HG03571 (cell line): ENCODE data around the gene PGLYRP3.

Source experiments
- ATAC-seq: cut with Tn5 transposase; IDR thresholded peaks from one replicate; pipeline ENCODE4 v1.9.1; 2021; ENCODE audit not compliant: unreplicated experiment

The PGLYRP3 gene, protein sequence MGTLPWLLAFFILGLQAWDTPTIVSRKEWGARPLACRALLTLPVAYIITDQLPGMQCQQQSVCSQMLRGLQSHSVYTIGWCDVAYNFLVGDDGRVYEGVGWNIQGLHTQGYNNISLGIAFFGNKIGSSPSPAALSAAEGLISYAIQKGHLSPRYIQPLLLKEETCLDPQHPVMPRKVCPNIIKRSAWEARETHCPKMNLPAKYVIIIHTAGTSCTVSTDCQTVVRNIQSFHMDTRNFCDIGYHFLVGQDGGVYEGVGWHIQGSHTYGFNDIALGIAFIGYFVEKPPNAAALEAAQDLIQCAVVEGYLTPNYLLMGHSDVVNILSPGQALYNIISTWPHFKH

DNA sequence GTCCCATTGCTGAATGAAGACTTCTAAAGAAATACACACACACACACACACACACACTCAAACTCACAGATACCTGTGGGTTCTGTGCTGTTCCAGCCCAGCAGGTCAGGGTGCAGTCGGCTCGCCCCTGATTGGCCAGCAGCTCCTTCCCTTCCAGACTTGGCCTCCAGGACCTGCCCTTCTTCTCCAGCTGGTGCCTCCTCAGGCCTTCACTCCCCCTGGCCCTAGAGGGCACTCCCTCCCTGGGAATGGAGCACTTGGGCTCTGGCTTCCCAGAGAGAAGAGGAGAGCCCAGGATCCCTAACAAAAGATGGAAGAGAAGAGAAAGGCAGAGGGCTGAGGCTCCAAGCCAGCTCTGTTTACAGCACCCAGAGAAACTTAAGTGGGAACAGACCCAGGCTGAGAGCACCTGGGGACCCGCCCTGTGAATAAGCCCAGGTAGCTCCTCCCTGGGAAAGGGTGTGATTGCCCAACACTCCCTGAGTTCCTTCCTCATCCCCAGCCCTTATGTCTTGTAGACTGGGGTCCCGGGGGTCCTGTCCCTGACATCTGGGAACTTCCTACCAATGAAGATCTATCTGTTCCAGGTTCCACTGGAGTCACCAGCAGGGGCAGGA is at the start of gene PGLYRP3:
Gene PGLYRP3, minus strand, starts transcription at position 383 of the 617 bp plus-strand sequence. CDS start 2,287 bp downstream, outside the sequence.
- ATAC-seq: no peak

DNA sequence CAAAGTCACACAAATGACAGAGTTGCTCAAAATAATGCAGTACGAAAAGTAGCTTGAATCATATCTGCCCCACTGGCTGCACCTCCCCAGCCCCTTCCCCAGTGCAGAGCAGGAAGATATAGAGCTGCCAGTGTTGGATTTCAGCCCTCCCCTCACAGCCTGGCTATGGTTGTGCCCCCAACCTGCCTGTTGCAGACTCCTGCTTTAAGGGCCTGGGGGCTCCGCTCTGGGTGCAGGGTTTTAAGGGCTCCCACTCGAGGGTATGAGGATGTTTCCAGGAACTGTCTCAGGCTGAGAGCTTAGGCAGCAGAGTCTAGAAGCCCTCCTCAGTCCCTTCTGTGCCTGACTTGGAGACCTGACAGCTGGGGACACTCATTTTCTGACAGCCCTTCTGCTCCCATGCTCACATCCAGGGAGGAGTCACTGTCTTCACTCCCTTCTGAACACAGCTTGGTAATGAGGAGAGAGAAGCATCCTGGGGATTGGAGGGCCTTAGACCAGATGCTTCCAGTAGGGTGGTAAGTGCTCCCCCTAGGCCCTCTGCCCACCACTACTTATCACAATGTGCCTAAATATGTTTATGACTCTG is 49.5 kb upstream of the PGLYRP3 start:
- ATAC-seq: no peak

DNA sequence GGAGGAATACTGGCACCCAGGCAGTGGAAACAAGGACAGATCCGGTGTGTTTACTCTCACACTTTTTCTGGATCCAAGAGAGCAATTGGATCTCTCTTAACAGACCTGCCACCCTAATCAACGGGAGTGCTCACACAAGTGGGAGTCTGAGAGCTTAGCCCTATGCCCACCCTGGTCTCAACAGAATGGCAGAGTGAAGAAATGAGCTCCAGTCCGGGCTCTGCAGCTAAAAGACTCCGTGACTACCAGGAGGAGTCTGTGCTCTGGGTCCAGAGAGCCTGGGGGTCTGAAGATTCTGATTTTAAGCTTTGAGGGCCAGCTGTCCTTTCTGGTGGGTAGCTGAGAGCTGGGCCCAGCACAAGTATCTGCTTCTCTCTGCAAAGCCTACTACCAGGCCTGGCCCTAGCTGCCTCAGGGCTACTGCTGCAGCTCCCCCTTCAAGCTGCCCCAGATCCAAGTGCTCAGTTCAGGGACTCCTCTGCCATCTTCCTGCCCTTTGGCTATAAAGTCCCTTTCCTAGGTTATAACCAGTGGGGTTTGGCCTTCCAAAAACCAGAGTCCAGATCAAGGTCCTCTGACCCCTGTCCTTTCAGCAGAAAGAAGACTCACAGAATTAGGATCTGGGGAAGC is 48.8 kb upstream of the PGLYRP3 start:
- ATAC-seq: no peak

DNA sequence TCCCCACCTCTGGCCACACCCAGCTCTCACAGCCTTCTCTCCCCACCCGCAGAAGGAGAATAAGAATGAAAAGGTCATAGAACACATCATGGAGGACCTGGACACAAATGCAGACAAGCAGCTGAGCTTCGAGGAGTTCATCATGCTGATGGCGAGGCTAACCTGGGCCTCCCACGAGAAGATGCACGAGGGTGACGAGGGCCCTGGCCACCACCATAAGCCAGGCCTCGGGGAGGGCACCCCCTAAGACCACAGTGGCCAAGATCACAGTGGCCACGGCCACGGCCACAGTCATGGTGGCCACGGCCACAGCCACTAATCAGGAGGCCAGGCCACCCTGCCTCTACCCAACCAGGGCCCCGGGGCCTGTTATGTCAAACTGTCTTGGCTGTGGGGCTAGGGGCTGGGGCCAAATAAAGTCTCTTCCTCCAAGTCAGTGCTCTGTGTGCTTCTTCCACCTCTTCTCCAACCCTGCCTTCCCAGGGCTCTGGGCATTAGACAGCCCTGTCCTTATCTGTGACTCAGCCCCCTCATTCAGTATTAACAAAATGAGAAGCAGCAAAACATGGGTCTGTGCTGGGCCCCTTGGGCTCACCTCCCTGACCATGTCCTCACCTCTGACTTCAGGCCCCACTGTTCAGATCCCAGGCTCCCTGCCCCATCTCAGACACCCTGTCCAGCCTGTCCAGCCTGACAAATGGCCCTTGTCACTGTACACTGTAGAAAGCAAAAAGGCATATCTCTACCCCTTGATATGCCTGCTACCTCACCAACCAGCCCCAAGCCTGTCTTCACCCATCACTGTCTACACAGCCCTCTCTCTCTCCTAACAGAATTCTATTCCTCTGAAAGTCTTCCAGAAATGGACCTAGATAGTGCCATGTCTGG is 48.1 kb upstream of the PGLYRP3 start:
- ATAC-seq: no peak

DNA sequence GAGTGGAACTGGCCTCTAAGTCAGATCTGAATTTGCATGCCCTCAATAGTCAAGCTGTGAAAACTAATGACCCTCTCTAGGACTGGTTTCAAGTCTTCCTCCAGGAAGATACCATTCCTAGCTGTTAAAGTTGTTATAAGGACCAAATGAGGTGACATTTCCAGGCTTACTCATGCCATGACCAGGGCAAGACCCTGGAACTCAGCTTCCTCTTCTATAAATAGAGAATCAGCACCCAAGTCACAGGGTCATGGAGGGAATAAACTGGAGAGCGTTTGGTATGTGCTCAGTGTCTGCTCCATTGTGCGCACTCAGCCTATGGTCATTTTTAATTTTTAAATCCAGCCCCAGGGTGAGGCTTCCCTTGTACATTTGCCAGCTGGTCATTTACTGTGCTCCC is 47.4 kb upstream of the PGLYRP3 start:
- no peak for ATAC-seq

DNA sequence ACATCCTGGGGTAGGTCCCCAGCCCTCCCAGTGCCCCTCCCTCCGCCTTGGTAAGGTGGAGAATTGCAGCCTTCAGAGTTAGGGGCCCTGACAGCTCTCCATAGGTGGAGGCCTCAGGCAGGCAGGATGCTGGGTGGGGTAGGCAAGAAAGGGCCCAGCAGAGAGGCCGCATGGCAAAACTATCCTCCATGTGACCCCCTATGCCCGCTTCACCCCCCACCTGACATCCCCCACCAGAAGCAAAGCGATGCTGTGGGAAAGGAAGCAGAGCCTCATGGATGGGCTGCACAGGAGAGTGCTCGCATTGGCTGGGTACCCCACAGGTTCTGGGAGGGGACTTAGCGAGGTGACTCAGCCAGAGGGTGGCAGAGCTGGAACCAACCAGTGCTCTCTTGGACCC is 46.5 kb upstream of the PGLYRP3 start:
- no peak for ATAC-seq

DNA sequence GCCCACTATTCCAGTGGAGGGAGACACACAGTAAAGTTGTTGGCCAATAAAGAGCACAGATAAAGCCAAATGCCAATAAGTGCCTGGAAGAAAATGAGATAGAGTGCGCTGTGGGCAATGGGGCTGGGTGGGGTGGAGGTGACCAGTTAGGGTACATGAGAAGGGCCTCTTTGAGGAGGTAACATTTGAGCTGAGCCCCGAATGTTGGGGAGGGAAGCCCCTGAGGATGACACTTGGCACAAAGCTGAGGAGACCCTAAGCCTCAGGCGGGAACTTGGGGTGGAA is 45.9 kb upstream of the PGLYRP3 start:
- ATAC-seq: no peak

DNA sequence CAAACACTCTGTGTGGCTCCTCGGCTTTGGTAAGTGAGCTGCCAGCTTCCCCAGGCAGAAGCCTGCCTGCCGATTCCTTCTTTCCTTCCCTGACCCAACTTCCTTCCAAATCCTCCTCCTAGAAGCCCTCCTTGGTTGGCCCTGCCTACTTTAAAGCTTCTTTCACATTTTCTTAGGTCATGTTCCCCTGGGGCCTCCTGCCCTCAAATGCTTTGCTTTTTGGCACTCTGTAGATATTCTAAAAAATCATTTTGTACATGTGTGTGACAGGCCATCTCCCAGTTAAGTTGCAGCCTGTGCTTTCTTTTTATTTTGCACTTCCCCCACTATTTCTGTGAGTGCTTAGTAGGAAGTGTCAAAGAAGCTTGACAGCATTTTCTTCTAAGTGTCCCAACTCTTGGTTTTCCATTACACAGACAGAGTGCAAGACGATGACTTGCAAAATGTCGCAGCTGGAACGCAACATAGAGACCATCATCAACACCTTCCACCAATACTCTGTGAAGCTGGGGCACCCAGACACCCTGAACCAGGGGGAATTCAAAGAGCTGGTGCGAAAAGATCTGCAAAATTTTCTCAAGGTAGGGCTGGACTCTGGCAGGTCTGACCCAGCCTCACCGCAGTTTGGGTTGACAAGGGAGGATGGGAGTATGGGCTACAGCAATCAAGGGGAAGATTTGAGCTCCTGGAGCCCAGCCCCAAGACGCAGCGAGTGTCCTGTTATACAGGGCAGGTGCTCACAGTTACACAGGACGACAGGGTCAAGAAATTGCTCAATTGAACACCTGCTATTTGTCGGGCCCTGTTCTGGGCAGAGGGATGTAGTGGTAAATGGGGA is 45.3 kb upstream of the PGLYRP3 start, which contains the start of gene S100A9:
Gene S100A9, plus strand, starts transcription at position 2 of the 838 bp plus-strand sequence. Its CDS starts 430 bp downstream, at position 432.
- no peak for ATAC-seq

DNA sequence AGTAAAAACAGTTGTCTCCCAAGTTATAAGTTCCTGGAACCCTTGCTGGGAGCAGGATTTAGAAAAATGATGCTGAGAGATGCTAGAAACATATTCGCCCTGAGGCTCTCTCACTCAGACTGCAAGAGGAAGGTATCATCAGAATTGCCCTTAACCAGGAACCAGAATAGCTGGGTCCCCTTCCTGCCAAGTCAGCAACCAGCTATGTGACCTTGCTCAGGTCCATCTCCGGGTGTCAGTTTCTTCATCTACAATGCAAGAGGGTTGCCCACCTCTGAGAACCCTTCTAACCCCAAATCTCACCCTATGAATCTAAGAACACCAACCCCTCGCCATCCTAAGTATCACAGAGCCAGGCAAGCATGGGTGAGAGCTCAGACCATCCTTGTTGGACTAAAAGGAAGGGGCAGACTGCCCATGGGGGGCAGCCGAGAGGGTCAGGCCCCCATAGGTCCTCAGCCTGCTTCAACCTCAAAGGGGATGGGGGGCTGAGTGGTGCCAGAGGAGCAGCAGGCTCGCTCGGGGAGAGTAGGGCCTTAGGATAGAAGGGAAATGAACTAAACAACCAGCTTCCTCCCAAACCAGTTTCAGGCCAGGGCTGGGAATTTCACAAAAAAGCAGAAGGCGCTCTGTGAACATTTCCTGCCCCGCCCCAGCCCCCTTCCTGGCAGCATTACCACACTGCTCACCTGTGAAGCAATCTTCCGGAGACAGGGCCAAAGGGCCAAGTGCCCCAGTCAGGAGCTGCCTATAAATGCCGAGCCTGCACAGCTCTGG is 44.5 kb upstream of the PGLYRP3 start:
- no peak for ATAC-seq

DNA sequence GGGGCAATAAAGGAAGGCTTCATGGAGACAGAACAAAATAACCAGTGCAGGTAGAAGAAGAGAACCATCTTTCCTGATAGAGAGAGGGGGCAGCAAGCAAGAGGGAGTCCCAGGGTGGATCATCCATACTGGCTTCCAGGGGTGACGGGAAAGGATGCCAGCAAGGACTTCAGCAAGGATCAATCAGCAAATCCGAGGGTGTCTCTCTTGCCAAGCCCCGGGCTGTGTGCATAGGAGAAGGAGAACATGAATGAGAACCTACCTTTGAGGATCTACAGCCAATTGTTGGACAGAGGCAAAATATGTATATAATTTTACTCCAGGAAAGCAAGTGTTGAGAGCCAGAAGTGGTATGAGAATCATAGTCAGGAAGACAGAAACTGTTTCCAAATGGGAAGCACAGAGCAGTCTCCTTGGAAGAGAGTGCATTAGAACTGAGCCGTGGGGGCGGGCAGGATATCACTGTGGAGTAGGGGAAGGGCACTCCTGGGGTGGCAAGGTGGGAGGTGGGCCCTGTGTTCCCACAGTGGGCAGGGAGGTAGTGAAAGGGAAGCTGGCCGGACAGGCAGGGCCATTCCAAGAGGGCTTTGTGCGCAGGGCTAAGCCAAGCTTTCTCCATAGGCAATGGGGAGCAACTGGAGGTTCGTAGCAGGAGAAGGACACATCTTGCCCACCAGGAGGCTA is 43.8 kb upstream of the PGLYRP3 start:
- ATAC-seq: no peak

DNA sequence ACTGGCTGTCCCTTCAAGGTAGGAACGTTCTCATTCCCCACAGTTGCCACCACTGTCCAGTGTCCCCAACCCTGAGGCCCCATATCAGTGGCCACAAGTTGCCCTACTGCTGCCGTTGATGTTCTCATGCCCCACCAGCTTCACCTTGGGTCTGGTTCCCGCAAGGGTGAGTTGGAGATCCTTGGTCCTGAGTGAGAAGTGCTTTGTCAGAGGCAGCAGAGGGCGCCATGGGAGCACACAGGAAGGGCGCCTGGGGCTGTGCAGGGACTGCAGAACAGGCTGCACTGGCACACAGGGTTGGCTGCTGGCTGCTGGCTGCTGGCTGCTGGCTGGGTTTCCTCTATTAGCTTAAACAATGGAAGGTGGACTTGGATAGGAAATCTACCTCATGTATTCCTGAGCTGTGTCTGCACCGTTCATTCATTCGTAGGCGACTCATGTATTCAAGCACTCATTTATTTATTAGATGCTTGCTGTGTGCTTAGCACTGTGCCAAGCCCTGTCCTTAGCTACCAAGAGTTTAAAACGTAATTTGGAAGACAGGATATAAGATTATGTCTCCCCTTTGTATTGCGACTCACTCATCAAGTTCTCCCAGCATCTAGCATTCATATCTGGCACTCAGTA is 42.8 kb upstream of the PGLYRP3 start:
- ATAC-seq: no peak

DNA sequence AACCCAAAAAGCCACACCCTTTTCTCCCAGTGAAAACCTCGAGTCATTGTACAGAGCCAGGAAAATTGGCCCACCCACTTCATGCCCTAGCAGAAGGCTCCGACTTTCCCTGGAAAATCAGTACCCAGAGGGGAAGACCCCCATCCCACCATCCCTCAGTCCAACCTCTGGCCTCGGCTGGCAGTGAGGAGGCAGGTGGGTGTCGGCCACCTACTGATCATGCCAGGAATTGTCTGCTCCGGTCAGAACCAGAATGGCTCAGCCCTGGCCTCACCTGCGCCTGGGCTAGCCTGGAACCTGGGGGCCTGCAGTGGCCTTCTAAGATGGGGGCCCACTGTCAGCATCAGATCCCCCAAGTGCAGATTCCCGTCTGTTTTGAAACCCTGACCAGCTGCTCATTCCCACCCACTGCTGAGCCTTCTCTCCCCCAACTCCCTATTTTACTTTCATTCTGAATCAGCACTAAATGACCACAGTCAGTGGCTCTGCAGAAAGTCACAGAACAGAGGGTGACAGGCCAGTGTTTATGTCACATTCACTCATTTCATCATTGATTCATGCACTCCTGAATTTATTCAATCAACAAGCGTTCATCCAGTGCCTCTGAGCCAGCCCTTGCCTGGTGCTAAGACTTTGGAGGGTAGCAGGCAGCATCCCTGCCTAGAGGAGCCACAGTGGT is 41.9 kb upstream of the PGLYRP3 start:
- no peak for ATAC-seq

DNA sequence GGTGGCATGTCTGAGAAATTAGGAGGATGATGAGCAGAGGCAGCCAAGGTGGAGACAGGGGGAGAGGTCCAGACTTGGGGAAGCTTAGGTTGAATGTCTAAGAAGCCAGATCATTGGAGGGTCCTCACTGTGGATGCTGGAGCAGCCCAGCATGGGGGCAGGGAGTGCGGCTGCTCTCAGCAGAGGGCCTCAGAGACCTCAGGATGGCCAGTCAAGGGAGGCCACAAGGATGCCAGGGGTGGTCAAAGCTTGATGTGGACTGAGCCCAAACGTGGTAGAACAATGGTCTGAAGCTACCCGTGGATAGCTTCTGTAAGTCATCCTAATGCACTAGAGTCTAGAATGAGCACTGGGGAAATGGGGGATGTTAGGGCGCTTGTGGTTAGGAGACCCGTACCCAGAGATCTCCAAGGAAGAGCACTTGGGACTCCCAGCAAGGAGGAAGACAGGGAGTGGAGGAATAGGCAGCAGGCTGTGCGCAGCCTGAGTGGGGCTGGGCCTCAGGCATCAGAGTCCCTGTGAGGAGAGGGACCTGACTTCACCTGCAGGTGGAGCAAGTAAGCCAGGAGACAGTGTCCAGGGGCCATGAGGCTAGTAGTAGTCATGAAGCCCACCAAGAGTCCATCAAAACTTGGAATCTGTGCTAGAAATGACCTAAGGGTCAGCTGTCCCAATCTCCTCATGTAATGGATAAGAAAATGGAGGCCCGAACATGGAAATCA is 40.6 kb upstream of the PGLYRP3 start:
- ATAC-seq: no peak

DNA sequence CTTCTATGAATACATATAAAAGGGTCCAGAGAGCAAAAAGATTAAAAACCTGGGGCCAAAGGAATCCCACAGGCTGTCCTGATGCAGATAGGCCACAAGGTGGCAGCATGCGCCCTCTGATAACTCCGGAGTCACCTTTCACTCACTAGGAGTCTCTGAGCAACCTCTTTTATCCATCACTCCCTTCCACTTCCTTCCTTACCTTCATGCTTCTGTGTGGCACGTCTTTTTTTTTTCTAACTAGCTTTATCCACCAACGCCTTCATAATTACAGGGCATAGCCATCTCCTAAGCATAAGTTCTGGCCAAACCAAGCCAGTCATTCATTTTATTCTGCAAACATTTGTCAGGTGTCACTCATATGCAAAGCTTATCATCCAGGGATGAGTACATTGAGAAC is 39.8 kb upstream of the PGLYRP3 start:
- ATAC-seq: no peak

DNA sequence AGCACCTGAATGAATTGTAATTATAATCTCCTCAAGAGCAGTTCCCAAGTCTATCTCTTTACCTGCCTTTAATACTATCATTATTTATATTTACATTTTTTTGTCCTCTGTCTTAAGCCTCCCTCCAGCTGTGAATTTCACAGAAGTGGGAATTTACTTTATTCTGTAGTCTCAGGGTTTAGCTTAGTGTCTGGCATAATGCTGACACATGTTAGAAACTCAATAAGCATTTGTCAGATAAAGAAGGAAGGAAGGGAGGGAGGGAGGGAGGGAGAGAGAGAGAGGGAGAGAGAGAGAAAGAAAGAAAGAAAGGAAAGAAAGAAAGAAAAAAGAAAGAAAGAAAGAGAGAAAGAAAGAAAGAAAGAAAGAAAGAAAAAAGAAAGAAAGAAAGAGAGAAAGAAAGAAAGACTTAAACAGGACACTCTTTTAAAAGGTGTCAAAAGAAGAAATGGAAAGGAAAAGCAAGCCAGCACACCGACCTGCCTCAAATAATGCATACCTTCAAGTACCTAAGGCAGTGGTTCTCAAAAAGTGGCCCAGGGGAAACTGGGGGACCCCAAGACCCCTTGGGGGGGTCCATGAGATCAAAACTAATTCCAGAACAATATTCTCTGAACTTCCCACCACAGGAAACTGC is 37.7 kb upstream of the PGLYRP3 start:
- no peak for ATAC-seq
